ENCODE measurements around the gene VIL1. TPM values are rescaled to one million over a fixed set of nuclear protein-coding genes. Genes with fewer than 3 reads are reported as not detected.

Gene VIL1
- total RNA-seq, 4 donors from 2014 or later: 177 to 541 (median 285) TPM

DNA sequence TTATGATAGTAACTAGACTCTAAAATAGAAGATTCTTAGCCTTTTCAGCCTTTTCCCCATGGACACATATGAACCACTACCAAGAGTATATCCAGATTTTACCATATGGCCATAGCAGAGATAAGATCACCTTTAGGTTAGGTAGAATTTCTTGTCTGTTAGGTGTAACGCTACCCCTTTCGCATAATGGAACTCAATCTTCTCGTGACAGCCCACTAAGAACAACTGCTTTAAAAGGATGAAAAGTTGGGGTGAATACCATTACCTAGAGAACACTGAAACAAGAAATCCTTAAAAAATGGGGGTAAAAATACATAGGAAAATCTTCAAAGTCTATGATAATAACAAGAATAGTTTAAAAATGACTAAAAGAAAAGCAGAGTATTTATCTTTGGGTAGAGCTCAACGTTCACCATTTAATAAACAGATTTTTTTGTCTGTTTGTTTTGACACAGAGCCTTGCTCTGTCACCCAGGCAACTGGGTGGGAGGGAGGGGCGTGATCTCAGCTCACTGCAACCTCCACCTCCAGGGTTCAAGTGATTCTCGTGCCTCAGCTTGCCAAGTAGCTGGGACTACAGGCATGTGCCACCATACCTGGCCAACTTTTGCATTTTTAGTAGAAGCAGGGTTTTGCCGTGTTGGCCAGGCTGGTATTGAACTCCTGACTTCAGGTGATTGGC is 67.2 kb downstream of the VIL1 start:
- Histone ChIP-seq H3K4me1 (peaks cover 0 to 4% (median 0%) of the 10 kb centered on the region in 4 donors), H3K4me3 (no peak overlapping the region), H3K27ac (no peak overlapping the region), H3K9me3 (no peaks in the 10 kb centered on the region), H3K36me3 (peaks cover 0 to 33% (median 7%) of the 10 kb centered on the region in 4 donors), H3K27me3 (no peaks in the 10 kb centered on the region)
- intact Hi-C loops (cut with DNase I; ENCODE audit: low total_unique reads) (loop anchor here (10.0 kb wide), 1 partner anchor 69 kb away; no protein-coding TSS in a partner anchor), in situ Hi-C loops (cut with MboI; ENCODE audit: low pct_ligation_motif_present in 1 of 4, low pct_unique_long_range_greater_than_20kb in 1 of 4, low sequenced_read_pairs in 3 of 4) (no loop called here)
- WGBS, 2 donors (ENCODE audit: low coverage in 1 of 2): 68 to 82% methylated on average over 5 to 7 of the region's 7 CpGs
- no peak for DNase-seq
- TF ChIP-seq, protein P1, sequence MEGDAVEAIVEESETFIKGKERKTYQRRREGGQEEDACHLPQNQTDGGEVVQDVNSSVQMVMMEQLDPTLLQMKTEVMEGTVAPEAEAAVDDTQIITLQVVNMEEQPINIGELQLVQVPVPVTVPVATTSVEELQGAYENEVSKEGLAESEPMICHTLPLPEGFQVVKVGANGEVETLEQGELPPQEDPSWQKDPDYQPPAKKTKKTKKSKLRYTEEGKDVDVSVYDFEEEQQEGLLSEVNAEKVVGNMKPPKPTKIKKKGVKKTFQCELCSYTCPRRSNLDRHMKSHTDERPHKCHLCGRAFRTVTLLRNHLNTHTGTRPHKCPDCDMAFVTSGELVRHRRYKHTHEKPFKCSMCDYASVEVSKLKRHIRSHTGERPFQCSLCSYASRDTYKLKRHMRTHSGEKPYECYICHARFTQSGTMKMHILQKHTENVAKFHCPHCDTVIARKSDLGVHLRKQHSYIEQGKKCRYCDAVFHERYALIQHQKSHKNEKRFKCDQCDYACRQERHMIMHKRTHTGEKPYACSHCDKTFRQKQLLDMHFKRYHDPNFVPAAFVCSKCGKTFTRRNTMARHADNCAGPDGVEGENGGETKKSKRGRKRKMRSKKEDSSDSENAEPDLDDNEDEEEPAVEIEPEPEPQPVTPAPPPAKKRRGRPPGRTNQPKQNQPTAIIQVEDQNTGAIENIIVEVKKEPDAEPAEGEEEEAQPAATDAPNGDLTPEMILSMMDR (IDR thresholded peaks at IDR 0.05): no peak
- TF ChIP-seq EP300 (IDR thresholded peaks at IDR 0.05; ENCODE audit: low read depth): no peak
- no peak for TF ChIP-seq POLR2A (IDR thresholded peaks at IDR 0.05)
- TF ChIP-seq POLR2AphosphoS5 (IDR thresholded peaks at IDR 0.05): no peak

DNA sequence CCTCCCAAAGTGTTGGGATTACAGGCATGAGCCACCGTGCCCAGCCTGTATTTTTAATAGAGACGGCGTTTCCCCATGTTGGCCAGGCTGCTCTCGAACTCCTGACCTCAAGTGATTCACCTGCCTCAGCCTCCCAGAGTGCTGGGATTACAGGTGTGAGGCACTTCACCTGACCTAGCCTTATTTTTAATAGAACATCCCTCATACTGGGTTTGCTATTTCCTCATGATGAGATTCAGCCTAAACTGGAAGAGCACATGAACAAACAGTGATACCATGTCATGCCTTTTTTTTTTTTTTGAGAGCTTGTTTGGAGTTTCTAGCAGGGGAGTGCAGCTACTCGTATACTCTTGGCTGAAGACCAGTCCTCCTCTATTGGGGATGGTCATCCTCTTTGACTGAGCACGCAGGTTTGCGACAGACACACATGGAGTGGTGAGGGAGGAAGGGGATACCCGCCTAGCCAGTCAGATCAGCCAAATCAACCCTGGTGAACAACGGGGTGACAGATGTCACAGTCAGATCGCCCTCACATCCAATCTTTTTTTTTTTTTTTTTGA is 81.7 kb downstream of the VIL1 start:
- no peak for DNase-seq
- no peak overlapping the region for H3K27ac ChIP-seq
- H3K27me3 ChIP-seq: no peaks in the 10 kb centered on the region
- 94 to 96% methylated on average over 4 to 10 of the region's 10 CpGs for WGBS, 2 donors (ENCODE audit: low coverage in 1 of 2)
- peaks cover 0 to 30% (median 8%) of the 10 kb centered on the region in 4 donors for H3K36me3 ChIP-seq
- in situ Hi-C loops (cut with MboI; ENCODE audit: low pct_ligation_motif_present in 1 of 4, low pct_unique_long_range_greater_than_20kb in 1 of 4, low sequenced_read_pairs in 3 of 4): no loop called here
- H3K4me3 ChIP-seq: no peak overlapping the region
- H3K9me3 ChIP-seq: no peaks in the 10 kb centered on the region
- intact Hi-C loops (cut with DNase I; ENCODE audit: low total_unique reads): no loop called here
- TF ChIP-seq EP300 (IDR thresholded peaks at IDR 0.05; ENCODE audit: low read depth) (no peak), POLR2AphosphoS5 (IDR thresholded peaks at IDR 0.05) (no peak), POLR2A (IDR thresholded peaks at IDR 0.05) (no peak)
- TF ChIP-seq, protein P1 (IDR thresholded peaks at IDR 0.05): no peak
- H3K4me1 ChIP-seq: peaks cover 0 to 6% (median 0%) of the 10 kb centered on the region in 4 donors

DNA sequence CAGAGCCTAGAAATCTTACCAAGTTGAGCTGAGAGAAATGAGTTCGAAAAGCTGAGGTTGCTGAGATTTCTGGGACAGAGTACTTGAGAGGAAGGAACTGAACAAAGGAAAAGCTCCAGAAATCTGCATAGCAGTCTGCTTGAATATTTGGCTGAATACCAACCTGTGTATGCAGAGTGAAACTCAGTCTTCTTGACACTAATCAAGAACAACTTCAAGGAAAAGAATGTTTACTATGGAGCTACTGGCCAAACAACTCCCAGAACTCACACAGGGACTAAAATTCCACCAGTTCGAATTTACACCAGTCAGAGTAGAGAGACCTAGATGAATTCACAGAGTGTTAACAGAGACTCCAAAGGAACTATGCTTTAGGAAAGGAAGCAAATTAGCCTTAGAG is 82.7 kb downstream of the VIL1 start:
- peaks cover 0 to 6% (median 0%) of the 10 kb centered on the region in 4 donors for H3K4me1 ChIP-seq
- no peaks in the 10 kb centered on the region for H3K9me3 ChIP-seq
- in situ Hi-C loops (cut with MboI; ENCODE audit: low pct_ligation_motif_present in 1 of 4, low pct_unique_long_range_greater_than_20kb in 1 of 4, low sequenced_read_pairs in 3 of 4) (no loop called here), intact Hi-C loops (cut with DNase I; ENCODE audit: low total_unique reads) (no loop called here)
- WGBS, 2 donors (ENCODE audit: low coverage in 1 of 2): 10 to 48% methylated on average over 2 of the region's 2 CpGs
- peak overlapping the region in 1 of 4 donors; percentile 35 for H3K27ac ChIP-seq
- no peak for TF ChIP-seq POLR2A (IDR thresholded peaks at IDR 0.05)
- TF ChIP-seq POLR2AphosphoS5 (IDR thresholded peaks at IDR 0.05): no peak
- TF ChIP-seq EP300 (IDR thresholded peaks at IDR 0.05; ENCODE audit: low read depth): no peak
- TF ChIP-seq, protein P1 (IDR thresholded peaks at IDR 0.05): no peak
- no peak for DNase-seq
- H3K4me3 ChIP-seq: no peak overlapping the region
- H3K36me3 ChIP-seq: peaks cover 0 to 23% (median 8%) of the 10 kb centered on the region in 4 donors
- H3K27me3 ChIP-seq: no peaks in the 10 kb centered on the region

Small RNA genes within 50 kb of the gene (small RNA-seq; reads per million reads assigned to genes)
- gene MIR26B: 398 to 884 (median 822) reads per million in 4 donors

Other genes with a start within 250 kb of the VIL1 start
- gene ARPC2, start 201.9 kb upstream of the VIL1 start, total RNA-seq: 100 to 1,000 TPM in 3 of 4 donors, 10 to 100 TPM in 1; 65.5 to 343 (median 275) TPM
- gene GPBAR1, start 158.1 kb upstream of the VIL1 start, total RNA-seq: 1 to 10 TPM in 2 of 4 donors, not detected in 2; 2.5 to 3.0 TPM
- 100 to 1,000 TPM in 3 of 4 donors, 10 to 100 TPM in 1; 96.9 to 466 (median 174) TPM for gene AAMP, start 149.0 kb upstream of the VIL1 start, total RNA-seq
- 100 to 1,000 TPM in 2 of 4 donors, 10 to 100 TPM in 2; 14.3 to 111 (median 100) TPM for gene PNKD, start 148.6 kb upstream of the VIL1 start, total RNA-seq
- gene TMBIM1, start 126.6 kb upstream of the VIL1 start, total RNA-seq: 100 to 1,000 TPM in 3 of 4 donors, 10 to 100 TPM in 1; 80.0 to 356 (median 200) TPM
- gene CATIP, start 62.3 kb upstream of the VIL1 start, total RNA-seq: not detected
- gene SLC11A1, start 36.9 kb upstream of the VIL1 start, total RNA-seq: 1 to 10 TPM; 2.6 to 8.4 (median 6.3) TPM
- gene CTDSP1, start 19.3 kb upstream of the VIL1 start, total RNA-seq: 100 to 1,000 TPM; 132 to 197 (median 173) TPM
- gene USP37, start 149.2 kb downstream of the VIL1 start, total RNA-seq: 10 to 100 TPM in 1 of 4 donors, 1 to 10 TPM in 3; 1.4 to 15.7 (median 8.1) TPM
- 10 to 100 TPM; 14.6 to 36.7 (median 31.3) TPM for gene CNOT9, start 149.7 kb downstream of the VIL1 start, total RNA-seq
- gene PLCD4, start 188.8 kb downstream of the VIL1 start, total RNA-seq: 1 to 10 TPM in 3 of 4 donors, under 1 TPM in 1; 0.20 to 8.2 (median 4.7) TPM
- 10 to 100 TPM; 18.5 to 58.0 (median 24.5) TPM for gene ZNF142, start 240.5 kb downstream of the VIL1 start, total RNA-seq
- gene BCS1L, start 240.6 kb downstream of the VIL1 start, total RNA-seq: 10 to 100 TPM; 40.3 to 51.3 (median 42.8) TPM